DOHH2 (cell line): ENCODE results near the gene ITPRIP.

Experiments used
- EZH2phosphoT487 ChIP-seq: fragments of 200-600 bp; sonication (generic); IDR thresholded peaks from 2 replicates; pipeline ENCODE4 v1.6.1; 2017; ENCODE audit warnings: borderline replicate concordance, mild to moderate bottlenecking, antibody characterized with exemption, low read length, moderate library complexity, mixed read lengths
- TF ChIP-seq, protein P1 (sequence below): fragments of 200-600 bp; sonication (generic); IDR thresholded peaks from one replicate; pipeline ENCODE4 v1.5.1; 2014; ENCODE audit warnings: antibody characterized with exemption, mild to moderate bottlenecking, low read depth, low read length; ENCODE audit not compliant: poor library complexity, severe bottlenecking

DNA sequence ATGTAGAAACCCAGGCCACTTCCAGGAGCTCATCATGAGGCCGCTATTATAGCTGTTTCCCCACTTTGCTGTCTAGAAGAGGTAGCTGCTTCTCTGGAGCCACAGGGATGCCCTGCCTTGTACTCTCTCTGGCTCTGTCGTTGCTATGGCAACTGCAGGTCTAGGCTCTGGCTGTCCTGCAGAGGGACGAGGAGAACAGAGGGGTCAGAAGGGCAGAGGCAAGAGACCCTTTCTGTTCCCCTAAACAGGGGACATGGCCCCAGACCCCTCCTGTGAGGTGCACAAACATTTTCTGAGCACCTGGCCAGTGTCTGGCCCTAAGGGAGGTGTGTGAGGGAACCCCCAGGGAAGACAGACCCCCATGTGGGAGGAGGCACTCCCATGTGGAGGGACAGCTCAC lies 31.4 kb downstream of the ITPRIP start:
- TF ChIP-seq, protein P1, sequence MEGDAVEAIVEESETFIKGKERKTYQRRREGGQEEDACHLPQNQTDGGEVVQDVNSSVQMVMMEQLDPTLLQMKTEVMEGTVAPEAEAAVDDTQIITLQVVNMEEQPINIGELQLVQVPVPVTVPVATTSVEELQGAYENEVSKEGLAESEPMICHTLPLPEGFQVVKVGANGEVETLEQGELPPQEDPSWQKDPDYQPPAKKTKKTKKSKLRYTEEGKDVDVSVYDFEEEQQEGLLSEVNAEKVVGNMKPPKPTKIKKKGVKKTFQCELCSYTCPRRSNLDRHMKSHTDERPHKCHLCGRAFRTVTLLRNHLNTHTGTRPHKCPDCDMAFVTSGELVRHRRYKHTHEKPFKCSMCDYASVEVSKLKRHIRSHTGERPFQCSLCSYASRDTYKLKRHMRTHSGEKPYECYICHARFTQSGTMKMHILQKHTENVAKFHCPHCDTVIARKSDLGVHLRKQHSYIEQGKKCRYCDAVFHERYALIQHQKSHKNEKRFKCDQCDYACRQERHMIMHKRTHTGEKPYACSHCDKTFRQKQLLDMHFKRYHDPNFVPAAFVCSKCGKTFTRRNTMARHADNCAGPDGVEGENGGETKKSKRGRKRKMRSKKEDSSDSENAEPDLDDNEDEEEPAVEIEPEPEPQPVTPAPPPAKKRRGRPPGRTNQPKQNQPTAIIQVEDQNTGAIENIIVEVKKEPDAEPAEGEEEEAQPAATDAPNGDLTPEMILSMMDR, result no peak
- TF ChIP-seq EZH2phosphoT487, result no peak
